NCI-H446 (cell line): ENCODE results near the gene SCN11A.
"Not testable (repeated sequence)": the region's sequence is repeated elsewhere in the genome, so short reads cannot be mapped to it uniquely, and the experiment has no call there.

ENCODE experiments used
- DNase-seq, 2 experiments: peaks; one replicate each; lab custom pipeline; 2025; lab: John Stamatoyannopoulos, UW

The SCN11A gene

GRCh38 chr3:39065197-39065596 is 13.5 kb upstream of the SCN11A start:
- DNase-seq: peak; percentile 1 to 5

GRCh38 chr3:39064646-39065045 is 12.9 kb upstream of the SCN11A start:
- no peak for DNase-seq

GRCh38 chr3:39063143-39063542 is 11.4 kb upstream of the SCN11A start:
- DNase-seq: no peak

GRCh38 chr3:39062180-39062579 is 10.4 kb upstream of the SCN11A start:
- no peak for DNase-seq

GRCh38 chr3:39061228-39061627 is 9.5 kb upstream of the SCN11A start:
- DNase-seq: not testable (repeated sequence)

- DNase-seq: no peak
Measured at GRCh38 chr3:39056151-39056550, 4.4 kb upstream of the SCN11A start.

- DNase-seq: no peak
Measured at GRCh38 chr3:39053696-39054095, 2.0 kb upstream of the SCN11A start.

- no peak for DNase-seq
Measured at GRCh38 chr3:39052583-39052982, 839 bp upstream of the SCN11A start.

- DNase-seq: no peak
Measured at GRCh38 chr3:39050029-39050428, 1.7 kb downstream of the SCN11A start.

- no peak for DNase-seq
Measured at GRCh38 chr3:39038165-39038564, 13.6 kb downstream of the SCN11A start.

GRCh38 chr3:39029556-39029955 is 22.2 kb downstream of the SCN11A start:
- DNase-seq: no peak

- DNase-seq: no peak
Measured at GRCh38 chr3:39028546-39028945, 23.2 kb downstream of the SCN11A start.

GRCh38 chr3:39025222-39025970 is 26.3 kb downstream of the SCN11A start:
- DNase-seq: no peak

GRCh38 chr3:39024497-39024896 is 27.2 kb downstream of the SCN11A start:
- no peak for DNase-seq

- no peak for DNase-seq
Measured at GRCh38 chr3:39022286-39022630, 29.5 kb downstream of the SCN11A start.

GRCh38 chr3:39021465-39022285 is 30.1 kb downstream of the SCN11A start:
- DNase-seq: no peak

GRCh38 chr3:39021029-39021428 is 30.7 kb downstream of the SCN11A start:
- DNase-seq: no peak

GRCh38 chr3:39019299-39019698 is 32.4 kb downstream of the SCN11A start:
- DNase-seq: no peak

GRCh38 chr3:39015418-39015817 is 36.3 kb downstream of the SCN11A start:
- DNase-seq: no peak

GRCh38 chr3:39013921-39014509 is 37.7 kb downstream of the SCN11A start:
- no peak for DNase-seq

GRCh38 chr3:39013289-39013688 is 38.5 kb downstream of the SCN11A start:
- DNase-seq: no peak

- no peak for DNase-seq
Measured at GRCh38 chr3:39011191-39011736, 40.5 kb downstream of the SCN11A start.

GRCh38 chr3:39005295-39005694 is 46.4 kb downstream of the SCN11A start:
- no peak for DNase-seq
